Effector CD8-positive, alpha-beta T cell (primary cell): ENCODE results near the gene PLS3.

Experiments used
- DNase-seq: peaks from one replicate; lab custom pipeline; 2025; lab: John Stamatoyannopoulos, UW

PLS3 gene

DNA sequence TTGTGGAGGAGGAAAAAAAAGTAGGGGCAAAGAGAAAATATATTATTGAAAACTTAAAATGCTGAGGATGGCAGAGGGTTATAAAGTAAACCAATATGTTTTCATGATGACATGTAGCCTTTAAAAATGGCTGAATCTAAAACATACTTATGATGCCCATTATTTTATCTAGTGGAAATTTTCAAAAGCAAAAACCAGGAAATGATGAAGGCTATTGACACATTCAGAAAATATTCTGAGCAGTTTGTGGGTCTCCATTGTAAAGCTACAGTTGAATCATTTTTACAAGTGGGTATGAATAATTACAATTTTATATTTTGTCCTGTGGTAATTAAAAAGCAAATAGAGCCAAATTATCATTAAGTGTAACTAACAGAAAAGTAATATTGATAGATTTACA lies 10.7 kb downstream of the PLS3 start:
- DNase-seq: no peak

DNA sequence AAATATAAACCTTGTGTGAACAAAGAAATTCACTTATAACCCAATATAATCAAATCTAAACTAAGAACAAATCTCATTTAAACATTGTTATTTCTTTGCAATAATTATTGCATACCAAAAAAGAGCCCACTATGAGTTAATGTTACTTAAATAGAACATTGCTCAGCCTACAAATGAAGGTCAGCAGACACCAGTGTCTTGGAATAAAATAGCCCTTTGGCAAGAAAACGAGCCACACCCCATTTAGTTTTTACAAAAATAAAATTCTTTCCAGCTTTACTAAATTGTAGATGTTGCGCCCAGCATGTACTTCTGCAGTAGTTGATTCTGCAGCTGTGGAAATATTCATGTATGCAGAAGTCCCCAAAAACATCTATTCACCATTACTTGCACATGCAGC lies 12.2 kb downstream of the PLS3 start:
- no peak for DNase-seq

DNA sequence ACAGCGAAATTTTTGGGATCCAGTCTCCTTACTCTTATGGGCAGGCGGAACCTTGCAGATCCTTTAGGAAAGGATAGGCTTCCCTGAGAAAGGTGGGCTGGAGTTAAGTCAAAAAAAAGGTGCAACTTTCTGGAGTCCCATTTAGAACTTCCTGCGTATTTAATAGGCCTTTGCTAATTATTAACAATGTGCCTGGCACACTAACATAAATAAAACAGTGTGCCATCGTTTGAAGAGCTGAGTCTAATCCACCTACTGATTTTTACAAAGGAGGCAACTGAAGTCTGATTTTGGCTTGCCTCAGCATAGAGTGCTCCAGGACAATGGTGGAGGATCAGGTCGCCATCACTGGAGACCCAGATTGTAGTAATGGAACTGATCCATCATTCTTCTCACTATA lies 15.7 kb downstream of the PLS3 start:
- DNase-seq: no peak

DNA sequence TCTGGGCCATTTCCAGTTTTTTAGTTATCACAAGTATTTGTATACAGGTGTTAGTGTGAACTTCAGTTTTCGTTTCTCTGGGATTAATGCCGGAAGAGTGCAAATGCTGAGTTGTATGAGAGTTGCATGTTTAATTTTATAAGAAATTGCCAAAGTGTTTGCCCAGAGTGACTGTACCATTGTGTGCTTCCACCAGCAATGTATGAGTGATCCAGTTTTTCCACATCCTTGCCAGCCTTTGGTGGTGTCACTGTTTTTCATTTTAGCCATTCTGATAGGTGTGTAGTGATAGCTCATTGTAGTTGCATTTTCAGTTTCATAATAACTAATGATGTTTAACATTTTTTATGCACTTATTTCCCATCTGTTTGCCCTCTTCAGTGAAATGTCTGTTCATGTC lies 18.4 kb downstream of the PLS3 start:
- no peak for DNase-seq

DNA sequence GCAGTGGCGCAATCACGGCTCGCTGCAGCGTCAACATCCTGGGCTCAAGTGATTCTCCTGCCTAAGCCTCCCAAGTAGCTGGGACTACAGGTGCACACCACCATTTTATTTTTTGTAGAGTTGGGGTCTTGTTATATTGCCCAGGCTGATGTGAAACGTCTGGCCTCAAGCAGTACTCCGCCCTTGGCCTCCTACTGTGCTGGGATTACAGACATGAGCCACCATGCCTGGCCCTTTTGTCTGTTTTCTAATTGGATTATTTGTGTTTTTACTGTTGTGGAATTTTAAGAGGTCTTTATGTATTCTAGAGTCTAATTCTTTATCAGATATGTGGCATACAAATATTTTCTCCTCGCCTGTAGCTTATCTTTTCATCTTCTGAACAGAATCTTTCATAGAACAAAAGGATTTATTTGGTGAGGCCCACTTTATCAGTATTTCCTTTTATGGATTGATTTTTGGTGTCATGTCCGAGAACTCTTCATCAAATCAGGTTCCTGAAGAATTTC lies 18.9 kb downstream of the PLS3 start:
- no peak for DNase-seq

DNA sequence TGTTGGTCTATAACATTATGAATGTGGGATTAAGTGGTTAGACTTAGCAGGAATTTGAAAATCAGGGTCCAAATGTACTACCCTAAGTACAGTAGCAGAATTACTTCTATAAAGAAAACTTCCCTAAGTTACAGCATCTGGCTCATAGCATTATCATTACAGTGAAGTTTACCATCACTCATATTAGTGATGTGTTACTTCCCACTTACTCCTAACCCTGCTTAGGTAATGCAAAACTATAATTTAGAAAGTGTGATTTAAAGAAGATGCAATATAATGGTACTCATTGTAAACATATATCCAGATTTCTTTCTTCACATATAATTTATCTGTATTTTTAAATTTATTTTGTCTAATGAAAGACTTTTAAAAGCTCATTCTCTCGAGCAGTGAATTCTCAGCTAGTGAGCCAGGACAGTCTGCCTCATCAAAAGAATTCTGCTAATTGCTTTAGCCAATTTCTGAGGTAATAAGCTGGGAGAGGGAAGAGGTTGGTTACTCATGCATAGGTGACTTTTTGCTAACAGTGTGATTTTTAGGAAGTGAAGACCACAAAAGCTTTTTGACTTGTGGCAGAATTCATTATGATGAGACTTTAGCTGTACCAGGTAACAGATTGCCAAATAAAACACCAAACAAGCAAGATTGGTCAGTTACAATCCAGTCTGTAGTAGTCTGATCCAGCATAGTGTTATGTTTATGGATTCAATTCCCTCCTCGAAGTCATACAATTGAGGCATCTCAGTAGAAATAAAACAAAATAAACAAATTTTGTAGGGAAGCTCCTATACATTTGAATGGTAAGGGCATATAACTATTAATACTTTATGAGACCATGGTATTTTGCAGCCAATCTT lies 21.0 kb downstream of the PLS3 start:
- no peak for DNase-seq

DNA sequence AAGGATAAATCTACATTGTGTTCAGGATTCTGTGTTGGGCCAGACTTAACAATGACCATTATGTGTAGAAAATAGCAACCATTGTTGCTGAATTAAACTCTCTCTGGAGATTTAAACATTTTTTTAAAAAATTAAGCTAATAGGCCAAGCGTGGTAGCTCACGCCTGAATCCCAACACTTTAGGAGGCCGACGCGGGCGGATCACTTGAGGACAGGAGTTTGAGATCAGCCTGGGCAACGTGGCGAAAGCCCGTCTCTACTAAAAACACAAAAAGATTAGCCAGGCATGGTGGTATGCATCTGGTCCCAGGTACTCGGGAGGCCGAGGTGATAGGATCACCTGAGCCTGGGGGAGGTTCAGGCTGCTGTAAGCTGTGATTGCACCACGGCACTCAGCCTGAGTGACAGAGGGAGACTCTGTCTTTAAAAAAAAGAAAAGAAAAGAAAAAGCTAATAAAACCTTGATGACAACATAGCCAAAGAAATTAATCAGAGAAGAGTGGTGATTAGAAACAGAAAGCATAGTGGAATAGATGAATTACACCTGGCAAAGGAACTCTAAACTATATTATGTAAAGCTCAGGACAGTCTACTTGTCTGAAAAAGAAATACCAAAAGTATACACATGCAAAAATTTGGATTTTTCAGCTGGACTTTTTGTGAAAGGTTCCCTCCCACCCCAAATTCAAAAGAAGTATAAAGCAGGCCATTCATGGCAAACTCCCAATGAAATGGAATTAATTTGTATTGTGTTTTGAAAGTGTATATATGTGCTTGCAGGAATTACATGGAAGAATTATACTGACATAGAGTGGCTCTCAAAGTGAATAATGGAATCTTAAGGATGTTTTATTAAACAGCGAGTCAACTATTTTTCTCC lies 21.9 kb downstream of the PLS3 start:
- no peak for DNase-seq

DNA sequence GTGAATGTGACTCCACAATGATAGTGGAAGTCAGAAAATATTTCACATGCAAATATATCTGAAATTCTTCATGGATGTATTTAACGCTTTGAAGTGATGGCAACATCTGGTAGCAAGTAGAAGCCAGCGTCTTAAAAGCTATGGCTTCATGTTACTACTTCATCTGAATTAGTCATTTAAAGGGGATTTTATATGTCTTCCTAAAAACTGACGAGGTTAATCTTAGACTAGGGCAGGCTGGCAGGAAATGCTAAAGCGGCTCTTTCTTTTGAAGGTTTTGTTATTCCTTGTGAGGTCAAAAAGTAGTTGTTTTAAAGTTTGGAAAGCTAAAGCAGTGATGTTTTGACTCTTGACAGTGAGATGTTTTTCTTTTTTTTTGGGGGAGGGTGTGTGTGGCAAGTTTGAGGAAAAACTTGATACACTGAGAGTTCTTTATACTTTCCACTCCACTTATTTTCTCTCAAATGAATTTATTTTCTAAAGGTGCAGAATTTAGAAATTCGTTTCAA lies 22.6 kb downstream of the PLS3 start:
- no peak for DNase-seq

DNA sequence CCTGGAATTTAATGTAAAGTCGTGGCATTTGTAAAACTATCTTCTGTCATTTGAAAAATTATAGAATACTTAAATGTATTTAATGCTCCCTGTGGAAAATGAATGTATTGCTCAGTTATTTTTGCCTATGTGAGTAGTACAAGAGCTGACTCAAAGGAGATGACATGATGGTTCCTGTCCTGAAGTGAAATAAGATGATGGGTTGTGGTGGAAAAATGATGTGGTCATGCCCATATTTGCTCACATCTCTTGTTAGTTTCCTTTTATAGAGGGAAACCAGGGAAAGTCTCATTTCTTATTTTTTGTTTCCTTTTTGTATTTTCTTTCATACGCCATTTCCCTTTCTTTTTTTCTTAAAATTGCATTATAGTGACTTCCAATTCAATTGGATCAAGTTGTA lies 23.7 kb downstream of the PLS3 start:
- no peak for DNase-seq

DNA sequence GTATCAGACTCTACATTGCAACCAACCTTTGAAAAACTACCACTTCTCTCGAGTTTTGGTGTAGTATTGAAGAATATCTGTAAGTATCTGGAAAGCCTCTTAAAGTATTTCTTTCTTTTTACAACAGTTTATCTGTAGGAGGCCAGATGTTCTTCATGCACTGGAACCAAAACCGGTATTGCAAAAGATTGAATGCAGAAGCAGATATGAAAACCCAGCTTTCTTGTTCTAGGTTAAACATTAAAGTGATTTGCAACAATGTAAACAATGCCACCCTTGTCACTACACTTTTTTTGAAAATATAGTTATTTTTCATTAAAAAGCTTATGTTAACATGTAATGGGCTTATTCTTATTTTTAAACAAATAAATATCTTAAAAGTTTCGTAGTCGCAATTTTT lies 27.2 kb downstream of the PLS3 start:
- DNase-seq: no peak

DNA sequence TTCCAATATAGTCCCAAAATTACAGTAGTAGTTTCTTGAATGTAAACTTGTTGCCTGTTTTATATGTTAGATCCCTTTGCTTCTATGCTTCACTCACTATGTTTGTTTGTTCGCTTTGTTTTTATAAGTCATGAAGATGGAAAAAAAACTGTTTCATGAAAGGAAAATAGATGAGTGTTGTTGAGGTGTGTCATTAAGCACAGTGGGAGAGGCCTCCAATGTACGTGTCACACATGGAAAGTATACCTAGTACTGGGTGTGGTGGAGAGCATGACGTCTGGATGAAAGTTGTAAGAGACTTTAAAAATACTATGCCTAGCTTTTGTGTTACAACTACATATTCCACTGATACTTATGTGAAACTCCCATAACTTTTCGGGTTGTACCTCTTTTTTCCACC lies 28.4 kb downstream of the PLS3 start:
- DNase-seq: no peak

DNA sequence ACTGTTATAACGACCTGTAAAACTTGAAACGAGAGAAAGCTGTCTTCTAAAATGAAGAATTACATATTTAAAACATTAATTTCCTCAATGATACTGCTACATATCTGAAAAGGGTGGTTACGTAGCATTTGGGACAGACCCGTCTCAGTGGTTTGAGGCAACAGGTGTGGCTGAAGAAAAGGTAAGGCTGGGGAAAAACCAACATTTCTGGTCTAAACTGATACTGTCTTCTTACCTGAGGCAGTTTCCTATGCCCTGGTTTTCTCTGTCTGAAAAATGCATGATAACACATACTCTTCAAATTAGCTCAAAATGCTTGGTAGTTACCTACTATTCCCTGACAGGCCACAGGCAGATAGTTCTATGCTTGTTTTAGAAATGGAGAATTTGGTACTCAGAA lies 30.4 kb downstream of the PLS3 start:
- no peak for DNase-seq

DNA sequence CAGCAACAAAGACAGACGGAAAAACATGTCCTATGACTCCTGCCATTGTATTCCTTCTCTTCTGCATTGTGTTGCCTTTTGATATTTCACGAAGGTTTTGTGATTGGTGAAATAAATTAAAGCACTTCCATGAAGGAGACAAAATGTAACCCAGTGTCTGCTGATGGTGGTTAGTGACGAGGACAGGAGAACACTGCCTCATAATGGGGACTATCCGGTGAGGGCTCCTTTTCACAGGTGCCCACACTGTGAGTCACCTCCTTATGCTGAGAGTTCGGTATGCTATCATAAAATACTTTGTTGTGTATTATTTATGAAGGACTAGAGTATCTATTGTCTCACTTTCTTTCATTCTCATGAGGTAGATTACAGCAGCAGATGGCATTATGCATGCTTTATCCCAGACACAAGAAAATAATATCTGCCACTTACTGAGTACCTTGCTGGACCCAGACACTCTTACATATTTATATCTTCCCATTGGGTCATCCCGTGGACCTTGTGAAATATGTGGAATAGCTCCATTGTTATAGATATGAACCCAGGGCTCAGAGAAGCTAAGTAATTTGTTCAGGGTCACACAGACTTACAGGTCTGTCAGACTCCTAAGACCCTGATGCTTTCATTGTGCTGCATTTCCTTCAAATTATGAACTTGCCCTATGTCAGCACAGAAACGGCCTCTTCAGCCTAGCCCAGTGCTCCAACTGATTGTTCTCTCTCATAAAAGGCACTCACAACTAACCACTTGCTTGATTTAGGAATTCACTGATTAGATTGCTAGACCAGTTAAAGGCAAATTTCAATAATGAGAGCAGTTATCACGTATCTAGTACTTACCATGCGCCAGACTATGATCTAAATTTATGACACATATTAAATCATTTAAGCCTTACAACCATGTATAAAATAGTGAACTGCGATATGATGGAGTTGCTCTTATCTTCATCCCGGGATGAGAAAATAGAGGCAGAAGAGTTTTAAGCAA lies 31.2 kb downstream of the PLS3 start:
- no peak for DNase-seq

DNA sequence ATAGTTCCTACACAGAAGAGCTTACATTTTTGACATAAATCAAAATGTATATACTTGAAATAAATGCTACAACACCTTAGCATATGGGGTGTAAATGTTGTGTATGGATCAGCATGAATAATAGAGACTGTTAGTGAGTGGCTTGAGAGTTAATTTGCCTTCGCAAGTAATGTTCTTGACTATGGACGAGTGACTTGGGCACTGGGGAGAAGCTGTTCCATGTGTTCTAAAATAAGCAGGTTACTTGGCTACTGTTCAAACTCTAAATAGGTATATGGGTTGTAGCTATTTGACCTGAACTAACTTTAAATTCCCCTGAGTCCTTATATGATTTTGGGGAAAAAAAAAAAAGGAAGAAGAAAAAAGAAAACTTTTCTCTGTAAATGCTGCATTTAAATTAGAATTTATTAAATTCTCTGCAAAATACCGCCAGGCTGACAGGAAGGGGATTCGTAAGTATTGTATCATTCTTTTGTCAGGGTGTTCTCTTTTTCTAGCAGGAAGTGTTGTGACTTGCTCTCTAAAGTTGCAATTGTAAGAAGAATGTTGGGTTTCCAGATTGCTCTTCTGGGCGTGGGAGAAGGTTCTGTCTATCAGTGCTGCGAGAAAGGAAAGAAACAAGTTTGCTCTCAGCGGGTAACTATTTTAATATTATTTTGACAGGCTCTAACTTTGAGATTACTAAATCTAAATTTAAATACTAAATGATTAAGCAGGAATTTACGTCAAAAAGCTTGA lies 32.2 kb downstream of the PLS3 start:
- DNase-seq: no peak

DNA sequence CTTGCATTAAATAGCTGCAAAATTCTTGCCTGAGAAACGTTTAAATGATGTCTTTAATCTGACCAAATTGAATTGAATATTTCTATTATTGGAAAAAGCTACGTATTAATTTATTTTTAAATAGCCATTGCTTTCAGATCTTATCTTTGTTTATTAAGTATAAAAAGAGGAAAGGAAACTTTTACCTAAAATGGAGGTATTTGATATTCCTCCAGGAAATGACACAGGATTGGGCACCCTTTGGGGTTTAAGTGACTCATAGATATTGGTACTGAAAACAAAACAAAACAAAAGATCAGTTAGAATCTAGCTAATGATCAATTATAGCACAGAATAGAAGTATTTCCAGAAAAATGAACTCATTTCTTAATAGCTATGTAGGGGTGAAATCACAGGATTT lies 34.1 kb downstream of the PLS3 start:
- no peak for DNase-seq

DNA sequence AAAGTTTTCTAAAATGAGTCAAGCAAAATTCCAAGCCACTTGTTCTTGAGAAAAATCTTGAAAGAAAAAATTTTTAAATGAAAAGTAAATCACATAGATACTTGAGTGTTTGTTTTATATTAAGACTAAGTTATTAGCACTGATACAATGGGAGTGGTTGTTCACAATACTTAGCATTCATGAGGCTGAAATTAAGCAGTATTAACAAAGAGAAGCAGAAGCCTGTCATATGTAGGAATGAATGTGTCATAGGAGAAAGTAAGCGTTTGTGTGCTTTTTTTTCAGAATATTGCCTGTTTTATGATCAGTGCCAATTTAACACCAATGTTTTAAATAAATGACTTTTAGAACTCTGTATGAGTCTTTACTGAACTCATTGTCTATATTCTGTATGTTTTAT lies 37.6 kb downstream of the PLS3 start:
- no peak for DNase-seq

DNA sequence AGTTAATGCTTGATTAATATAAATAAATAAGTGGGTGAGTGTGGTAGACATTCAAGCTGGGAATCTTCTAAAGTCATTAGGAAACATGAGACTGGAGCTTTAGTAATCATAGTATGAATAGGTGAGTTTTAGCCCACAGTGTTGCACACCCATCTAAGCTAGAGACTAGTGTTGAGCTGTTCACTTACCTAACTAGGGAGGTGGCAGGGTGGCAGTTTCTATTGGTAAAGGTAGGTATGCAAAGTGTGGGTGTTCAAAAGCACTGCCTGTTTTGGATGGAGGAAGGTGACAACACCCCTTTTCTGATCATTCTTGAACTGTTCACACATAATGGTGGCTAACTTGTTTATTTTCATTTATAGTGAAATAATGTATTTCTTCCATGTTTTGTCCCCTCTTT lies 41.3 kb downstream of the PLS3 start:
- no peak for DNase-seq

DNA sequence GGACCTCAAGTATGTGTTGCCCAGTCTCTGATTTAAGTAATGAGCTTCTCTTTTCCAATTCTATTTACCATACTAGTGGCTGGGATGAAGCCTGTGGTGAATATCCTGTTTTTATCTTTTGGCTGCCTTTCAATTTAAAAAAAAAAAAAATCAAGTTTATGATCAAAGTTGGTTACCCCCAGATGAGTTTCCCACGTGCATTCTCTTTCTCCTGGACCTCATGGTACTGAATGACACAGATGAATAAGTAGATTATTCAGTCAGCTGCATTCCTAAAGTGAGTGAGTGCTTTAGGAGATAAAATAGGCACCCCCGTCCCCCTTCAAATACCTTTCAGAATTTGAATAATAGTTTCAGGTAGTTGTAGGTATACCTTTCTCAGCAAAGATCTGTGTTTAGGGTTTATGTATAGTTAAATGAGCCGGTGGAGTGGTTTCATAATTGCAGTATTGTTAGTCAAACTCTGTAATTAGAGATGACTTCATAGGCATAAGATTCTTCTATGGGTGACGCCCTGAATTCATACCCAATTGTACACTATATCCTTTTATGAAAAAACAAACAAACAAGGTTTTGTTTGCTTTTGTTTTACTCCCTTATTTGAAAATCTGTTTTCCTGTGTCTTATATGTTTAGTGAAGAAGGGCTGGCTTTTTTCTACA lies 41.9 kb downstream of the PLS3 start:
- no peak for DNase-seq

DNA sequence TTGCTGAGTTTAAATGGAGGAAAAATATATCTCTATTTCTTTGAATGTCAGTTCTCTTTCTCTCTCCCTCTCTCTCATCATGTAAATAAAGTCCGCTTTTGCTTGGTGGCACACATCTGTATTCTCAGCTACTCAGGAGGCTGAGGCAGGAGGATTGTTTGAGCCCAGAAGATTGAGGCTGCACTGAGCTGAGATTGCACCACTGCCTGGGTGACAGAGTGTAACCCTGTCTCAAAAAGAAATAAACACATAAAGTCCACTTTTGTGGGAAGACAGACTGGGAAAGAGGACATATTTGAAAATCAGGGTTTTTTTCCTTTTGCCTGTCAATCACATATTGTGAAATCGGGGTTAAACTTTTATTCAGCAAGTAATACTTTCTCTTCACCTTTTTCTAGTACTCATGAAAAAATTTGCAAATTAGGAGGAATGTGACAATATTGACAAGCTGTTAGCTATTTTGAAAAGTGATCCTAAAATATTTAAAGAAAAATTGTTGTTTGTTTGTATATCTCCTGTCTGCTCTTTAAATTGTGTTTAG lies 42.6 kb downstream of the PLS3 start:
- no peak for DNase-seq

DNA sequence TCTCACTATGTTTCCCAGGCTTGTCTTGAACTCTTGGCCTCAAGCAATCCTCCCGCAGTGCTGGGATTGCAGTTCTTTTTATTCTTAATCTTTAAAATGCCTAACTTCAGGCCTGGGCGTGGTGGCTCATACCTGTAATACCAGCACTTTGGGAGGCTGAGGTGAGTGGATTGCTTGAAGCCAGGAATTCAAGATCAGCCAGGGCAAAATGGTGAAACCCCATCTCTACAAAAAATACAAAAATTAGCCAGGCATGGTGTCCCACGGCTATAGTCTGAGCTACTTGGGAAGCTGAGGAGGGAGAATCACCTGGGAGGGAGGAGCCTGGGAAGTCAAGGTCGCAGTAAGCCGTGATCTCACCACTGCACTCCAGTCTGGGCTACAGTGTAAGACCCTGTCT lies 45.9 kb downstream of the PLS3 start:
- no peak for DNase-seq
